Psoas muscle (tissue), 8 donors: ENCODE data around the gene TMEM158. TPM values are rescaled to one million over a fixed set of nuclear protein-coding genes. Genes with fewer than 3 reads are reported as not detected.
A peak's percentile ranks its signal among the peaks of the same experiment; 100 is the strongest.

Experiments used
- ATAC-seq, 4 donors: fragments of 200-7000 bp; cut with Tn5 transposase; one replicate each; pipeline ENCODE4 v1.9.1; 2020; ENCODE audit warnings: moderate library complexity in 3 of 4, mild to moderate bottlenecking in 2 of 4
- DNase-seq, 2 donors: peaks; one replicate each; pipeline ENCODE4 v3.0.0-alpha.2; 2020
- H3K27ac ChIP-seq: fragments of 200-600 bp; one replicate; pipeline ENCODE4 v1.8.0; 2022
- H3K27me3 ChIP-seq, 3 donors: fragments of 200-600 bp in 1 of 3; one replicate each; pipeline versions ENCODE4 v1.6.1 to v1.8.0; 2013 to 2022; ENCODE audit warnings: low read length in 2 of 3, mild to moderate bottlenecking in 2 of 3, moderate library complexity in 1 of 3; ENCODE audit not compliant: insufficient read depth in 3 of 3
- H3K36me3 ChIP-seq, 2 donors: fragments of 200-600 bp in 1 of 2; one replicate each; pipeline versions ENCODE4 v1.6.1 to v1.8.0; 2013 to 2022; ENCODE audit warnings: low read depth in 1 of 2, mild to moderate bottlenecking in 1 of 2, moderate library complexity in 1 of 2; ENCODE audit not compliant: insufficient read depth in 1 of 2
- H3K4me1 ChIP-seq: fragments of 200-600 bp; one replicate; pipeline ENCODE4 v1.8.0; 2022
- H3K4me3 ChIP-seq: fragments of 200-600 bp; one replicate; pipeline ENCODE4 v1.8.0; 2022; ENCODE audit warnings: mild to moderate bottlenecking
- H3K9me3 ChIP-seq: fragments of 200-600 bp; one replicate; pipeline ENCODE4 v1.8.0; 2022
- WGBS, 3 donors: extraction: QIAGEN DNeasy Blood & Tissue Kit; methylation state at CpG; one replicate each; pipeline versions ENCODE4 v1.1.6 to v1.1.7; 2013; 5-methylcytosine and 5-hydroxymethylcytosine counted together
- intact Hi-C, 2 donors: fragments of 100-400 bp; cut with DNase I; formaldehyde crosslinking; loops; one replicate each; pipeline versions ENCODE4 v1.11.0 to v1.14.2; 2022
- polyA plus RNA-seq, 3 donors: library from polyadenylated mRNA; stranded (reverse); fragments of 200-250 nt; gene quantifications; one replicate each; pipeline ENCODE4 v1.2.3, GENCODE V29; 2013
- total RNA-seq, 4 donors: library from RNA; stranded (reverse); fragmentation: NEBNext Ultra II Directional in 2 of 4; extraction: Animal tissue kit (Norgen Biotek cat#: 25700) in 2 of 4; gene quantifications; one replicate each; pipeline versions ENCODE4 v1.2.1 to v1.2.4, GENCODE V29; 2021 to 2023
- TF ChIP-seq, protein P1 (sequence below): fragments of 200-600 bp; IDR thresholded peaks from one replicate; pipeline ENCODE4 v1.8.0; 2022; ENCODE audit warnings: antibody characterized with exemption
- donor health status: healthy with polysubstance abuse.
- donor health status: DM: no; HTN: no; CAD: no; lungs with moderate emphysema.
- donor health status: Bipolar disorder and iron deficiency.
- donor health status: healthy.
- donor health status: DM: yes; HTN: yes; CAD: no.
- donor health status: DM: no; HTN: no; CAD: no.
- donor health status: DM: no; HTN: no; CAD: no.
- donor health status: DM: yes; HTN: yes; CAD: no.

TMEM158 gene
- total and polyA plus RNA-seq, 7 donors = 0.48 to 15.7 (median 1.6) TPM

DNA sequence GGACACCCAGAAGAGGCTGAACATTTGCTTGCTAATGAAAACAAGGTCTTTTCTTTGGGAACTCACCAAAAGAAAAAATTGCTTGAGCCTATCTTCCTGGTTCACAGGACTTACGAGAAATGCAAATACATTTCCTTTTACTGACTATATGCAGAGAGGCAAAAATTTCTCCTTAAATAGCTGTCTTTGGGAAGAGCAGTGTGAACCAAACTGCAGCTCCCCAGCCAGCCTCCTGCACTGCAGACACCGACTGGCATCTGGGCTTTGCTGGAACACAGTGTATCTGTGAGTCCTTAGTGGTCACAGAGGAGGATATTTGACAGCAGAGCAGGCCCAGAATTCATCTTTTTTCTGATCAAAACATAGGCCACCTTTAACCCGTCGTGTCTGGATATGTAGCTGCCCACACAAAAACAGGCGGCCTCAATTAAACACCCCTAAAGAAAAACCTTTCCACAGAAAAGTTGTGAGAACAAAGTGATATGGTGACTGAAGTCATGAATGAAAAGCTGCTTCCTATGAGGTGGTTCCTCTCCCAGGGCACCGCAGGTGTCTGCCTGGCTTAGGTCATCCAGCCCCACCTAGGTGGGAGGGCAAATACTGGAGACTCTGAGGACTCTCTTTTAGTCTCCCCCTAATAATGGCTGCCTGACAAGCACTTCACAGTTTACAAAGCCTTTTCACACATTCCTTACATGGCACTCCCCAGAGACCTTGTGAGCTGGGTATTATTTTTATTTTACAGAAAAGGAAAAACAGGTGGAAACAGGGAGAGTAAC lies 46.1 kb upstream of the TMEM158 start:
- TF ChIP-seq, protein P1, sequence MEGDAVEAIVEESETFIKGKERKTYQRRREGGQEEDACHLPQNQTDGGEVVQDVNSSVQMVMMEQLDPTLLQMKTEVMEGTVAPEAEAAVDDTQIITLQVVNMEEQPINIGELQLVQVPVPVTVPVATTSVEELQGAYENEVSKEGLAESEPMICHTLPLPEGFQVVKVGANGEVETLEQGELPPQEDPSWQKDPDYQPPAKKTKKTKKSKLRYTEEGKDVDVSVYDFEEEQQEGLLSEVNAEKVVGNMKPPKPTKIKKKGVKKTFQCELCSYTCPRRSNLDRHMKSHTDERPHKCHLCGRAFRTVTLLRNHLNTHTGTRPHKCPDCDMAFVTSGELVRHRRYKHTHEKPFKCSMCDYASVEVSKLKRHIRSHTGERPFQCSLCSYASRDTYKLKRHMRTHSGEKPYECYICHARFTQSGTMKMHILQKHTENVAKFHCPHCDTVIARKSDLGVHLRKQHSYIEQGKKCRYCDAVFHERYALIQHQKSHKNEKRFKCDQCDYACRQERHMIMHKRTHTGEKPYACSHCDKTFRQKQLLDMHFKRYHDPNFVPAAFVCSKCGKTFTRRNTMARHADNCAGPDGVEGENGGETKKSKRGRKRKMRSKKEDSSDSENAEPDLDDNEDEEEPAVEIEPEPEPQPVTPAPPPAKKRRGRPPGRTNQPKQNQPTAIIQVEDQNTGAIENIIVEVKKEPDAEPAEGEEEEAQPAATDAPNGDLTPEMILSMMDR = no peak
- intact Hi-C loops = no loop called here
- no peak for ATAC-seq
- Histone ChIP-seq H3K9me3 (no peaks in the 10 kb centered on the region), H3K27me3 (no peaks in the 10 kb centered on the region), H3K4me1 (no peaks in the 10 kb centered on the region), H3K36me3 (no peaks in the 10 kb centered on the region), H3K27ac (no peak overlapping the region), H3K4me3 (no peak overlapping the region)
- WGBS, 3 donors = 79 to 84% (median 80%) methylated on average over 6 of the region's 6 CpGs
- no peak for DNase-seq

DNA sequence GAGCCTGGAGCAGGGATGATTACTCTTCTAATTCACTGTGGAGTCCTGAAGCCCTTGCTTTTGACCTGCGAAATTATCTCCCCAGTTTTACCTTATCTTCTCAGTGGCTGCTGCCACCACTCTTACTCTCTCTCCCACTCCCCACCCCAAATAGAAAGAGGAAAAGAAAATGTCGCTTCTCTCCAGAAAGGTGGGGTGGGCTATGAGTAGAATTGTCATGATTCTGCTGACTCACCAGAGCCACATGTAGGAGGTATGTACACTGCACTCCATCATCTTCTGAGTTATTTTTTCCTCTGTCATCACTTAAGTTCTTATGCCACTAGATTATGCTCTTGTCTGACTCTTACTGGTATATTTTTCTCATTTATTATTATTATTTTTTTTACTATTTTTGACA lies 43.9 kb upstream of the TMEM158 start:
- intact Hi-C loops = no loop called here
- 71 to 74% (median 74%) methylated on average over 2 of the region's 2 CpGs for WGBS, 3 donors

DNA sequence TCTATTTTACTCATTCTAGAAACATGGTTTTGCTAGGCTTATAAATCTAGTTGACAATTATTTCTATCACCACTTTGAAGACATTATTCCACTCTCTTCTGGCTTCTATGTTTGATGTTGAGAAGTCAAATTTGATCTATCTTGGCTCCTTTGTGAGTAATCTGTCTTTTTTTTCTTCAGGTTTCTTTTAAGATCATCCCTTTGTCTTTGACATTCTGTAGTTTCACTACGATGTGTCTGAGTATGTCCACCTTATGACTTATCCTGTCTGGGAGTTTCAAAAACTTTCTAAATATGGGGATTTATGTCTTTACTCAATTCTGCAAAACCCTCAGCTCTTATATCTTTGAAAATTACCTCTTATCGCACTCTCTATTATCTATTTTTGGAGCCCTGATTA lies 41.0 kb upstream of the TMEM158 start:
- Histone ChIP-seq H3K4me1 (no peaks in the 10 kb centered on the region), H3K27ac (no peak overlapping the region), H3K9me3 (no peaks in the 10 kb centered on the region), H3K36me3 (no peaks in the 10 kb centered on the region), H3K4me3 (no peak overlapping the region), H3K27me3 (no peaks in the 10 kb centered on the region)
- TF ChIP-seq, protein P1 = no peak
- DNase-seq (no peak), ATAC-seq (no peak)
- 84 to 89% (median 84%) methylated on average over 2 of the region's 2 CpGs for WGBS, 3 donors
- intact Hi-C loops = no loop called here

More for the DNA sequence above, 43.9 kb upstream of the TMEM158 start:
- Histone ChIP-seq H3K9me3 (no peaks in the 10 kb centered on the region), H3K4me3 (no peak overlapping the region), H3K27ac (no peak overlapping the region), H3K36me3 (no peaks in the 10 kb centered on the region), H3K27me3 (no peaks in the 10 kb centered on the region), H3K4me1 (no peaks in the 10 kb centered on the region)
- ATAC-seq (peak in 1 of 4 donors; percentile 54), DNase-seq (no peak)
- TF ChIP-seq, protein P1 = no peak

DNA sequence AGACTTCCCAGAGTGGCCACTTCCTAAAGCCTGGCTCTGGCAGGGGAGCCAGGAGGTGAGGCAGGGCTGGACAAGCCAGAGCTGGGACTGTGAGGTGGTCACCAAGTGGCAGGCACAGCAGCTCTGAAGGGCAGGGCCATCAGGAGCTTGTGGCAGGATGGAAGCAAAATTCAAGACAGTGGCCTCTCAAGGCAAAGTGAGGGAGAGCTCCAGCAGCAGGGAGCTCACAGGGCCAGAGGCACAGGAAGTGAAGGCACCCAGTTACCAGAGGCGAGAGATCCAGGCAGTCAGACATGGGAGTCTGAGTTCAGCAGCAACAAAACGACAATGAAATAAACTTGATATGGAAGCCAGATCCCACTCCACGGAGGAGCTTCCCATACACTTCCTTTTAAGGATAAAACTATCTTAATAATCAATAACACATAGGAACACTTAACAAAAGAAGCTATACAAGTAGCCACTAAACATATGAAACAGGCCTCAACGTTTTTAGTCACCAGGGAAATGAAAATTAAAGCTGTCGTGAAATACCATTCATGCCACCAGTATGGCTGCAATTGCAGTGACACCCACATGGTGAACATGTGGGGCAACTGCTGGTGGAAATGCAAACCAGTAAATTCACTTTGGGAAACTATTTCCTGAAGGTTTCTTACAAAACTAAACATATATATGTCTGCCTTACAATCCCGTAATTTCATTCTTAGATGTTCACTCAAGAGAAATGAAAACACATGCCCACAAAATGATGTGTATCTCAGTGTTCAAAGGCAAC lies 35.4 kb upstream of the TMEM158 start:
- 56 to 63% (median 62%) methylated on average over 6 of the region's 6 CpGs for WGBS, 3 donors
- TF ChIP-seq, protein P1 = no peak
- no peaks in the 10 kb centered on the region for H3K36me3 ChIP-seq
- intact Hi-C loops = no loop called here
- H3K4me1 ChIP-seq = no peaks in the 10 kb centered on the region
- no peak overlapping the region for H3K27ac ChIP-seq
- no peak overlapping the region for H3K4me3 ChIP-seq
- no peaks in the 10 kb centered on the region for H3K9me3 ChIP-seq
- DNase-seq (no peak), ATAC-seq (no peak)
- no peaks in the 10 kb centered on the region for H3K27me3 ChIP-seq
